Stimulated activated CD8-positive, alpha-beta memory T cell treated with anti-CD3 and anti-CD28 coated beads, Interleukin-12 subunit alpha, Interleukin-12 subunit beta, amount 100 ng/mL, for 4 hours (primary cell): ENCODE results near the gene IFNG.

Experiments
- DNase-seq: peaks from one replicate; pipeline ENCODE4 v3.0.0-alpha.2; 2020; ENCODE audit warnings: low read depth

Gene IFNG

DNA sequence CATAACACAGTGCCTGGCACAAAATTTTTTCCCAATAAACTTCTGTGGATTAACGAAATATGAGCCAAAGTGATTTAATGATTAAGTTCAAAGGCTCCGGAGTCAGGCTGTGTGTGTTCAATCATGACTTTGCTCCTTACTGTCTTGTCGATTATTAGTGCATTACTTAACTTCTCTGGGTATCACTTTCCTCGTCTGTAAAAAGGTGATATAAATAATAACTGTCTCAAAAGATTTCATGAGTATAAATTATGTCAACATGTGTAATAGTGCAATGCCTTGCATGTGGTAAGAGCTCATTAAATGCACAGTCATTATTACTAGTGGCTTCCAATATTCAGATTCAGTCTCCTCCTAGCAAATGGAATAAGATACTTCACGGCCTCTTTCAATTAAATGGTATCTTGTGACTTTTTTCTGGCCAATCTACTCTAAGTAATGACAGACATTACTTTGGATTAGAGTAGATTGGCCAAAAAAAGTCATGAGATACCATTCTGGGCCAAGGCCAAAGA is 6.8 kb upstream of the IFNG start:
- no peak for DNase-seq

- DNase-seq: no peak
Measured at GRCh38 chr12:68163560-68164081, 4.1 kb upstream of the IFNG start.

GRCh38 chr12:68162374-68162773 is 2.8 kb upstream of the IFNG start:
- no peak for DNase-seq

DNA sequence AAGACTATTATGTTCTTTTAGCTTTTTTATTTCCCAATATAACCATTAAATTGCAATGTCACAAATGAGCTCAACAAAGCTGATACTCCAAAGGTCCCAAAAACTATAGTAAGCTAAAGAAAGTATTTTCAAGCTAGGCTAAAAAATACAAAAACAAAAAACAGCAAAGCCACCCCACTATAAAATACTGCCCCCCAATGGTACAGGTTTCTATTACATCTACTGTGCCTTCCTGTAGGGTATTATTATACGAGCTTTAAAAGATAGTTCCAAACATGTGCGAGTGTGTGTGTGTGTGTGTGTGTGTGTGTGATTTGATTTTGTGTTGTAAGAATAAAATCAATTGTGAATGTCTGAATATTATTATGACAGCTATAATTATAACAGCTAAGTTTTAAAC is 1.1 kb downstream of the IFNG start:
- DNase-seq: no peak

DNA sequence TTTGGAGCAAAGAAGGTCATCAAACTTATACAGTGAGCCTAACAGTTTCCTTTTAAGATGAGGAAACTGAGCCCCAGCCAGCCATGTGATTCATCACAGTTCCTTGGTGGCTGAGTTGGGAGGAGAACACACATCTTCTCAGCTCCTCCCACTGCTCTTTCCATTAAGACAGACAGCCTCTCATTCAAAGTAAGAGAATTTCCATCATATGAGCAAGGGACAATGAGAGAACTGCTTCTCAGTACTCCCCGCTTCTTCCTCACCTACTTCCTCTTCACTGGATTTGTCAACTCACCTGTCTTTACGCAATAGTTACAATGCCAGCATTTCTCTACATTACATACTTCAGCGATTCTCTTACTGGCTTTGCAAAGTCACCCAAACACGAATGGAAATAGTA is 2.2 kb downstream of the IFNG start:
- DNase-seq: no peak

GRCh38 chr12:68156636-68157035 is 2.9 kb downstream of the IFNG start:
- DNase-seq: no peak

DNA sequence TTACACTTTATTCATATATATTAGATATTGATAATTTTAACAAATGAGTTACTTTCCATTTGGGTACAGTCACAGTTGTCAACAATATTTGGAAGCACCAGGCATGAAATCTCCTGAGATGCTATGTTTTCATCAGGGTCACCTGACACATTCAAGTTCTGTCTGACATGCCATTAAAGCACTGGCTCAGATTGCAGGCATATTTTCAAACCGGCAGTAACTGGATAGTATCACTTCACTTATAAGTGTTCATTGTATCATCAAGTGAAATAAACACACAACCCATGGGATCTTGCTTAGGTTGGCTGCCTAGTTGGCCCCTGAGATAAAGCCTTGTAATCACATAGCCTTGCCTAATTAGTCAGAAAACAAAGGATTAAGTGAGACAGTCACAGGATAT is 4.8 kb downstream of the IFNG start:
- DNase-seq: no peak

GRCh38 chr12:68148261-68148951 is 11.1 kb downstream of the IFNG start:
- no peak for DNase-seq

- DNase-seq: no peak
Measured at GRCh38 chr12:68140556-68140955, 19.0 kb downstream of the IFNG start.

- no peak for DNase-seq
Measured at GRCh38 chr12:68139941-68140340, 19.6 kb downstream of the IFNG start.

GRCh38 chr12:68139001-68139400 is 20.5 kb downstream of the IFNG start:
- no peak for DNase-seq

DNA sequence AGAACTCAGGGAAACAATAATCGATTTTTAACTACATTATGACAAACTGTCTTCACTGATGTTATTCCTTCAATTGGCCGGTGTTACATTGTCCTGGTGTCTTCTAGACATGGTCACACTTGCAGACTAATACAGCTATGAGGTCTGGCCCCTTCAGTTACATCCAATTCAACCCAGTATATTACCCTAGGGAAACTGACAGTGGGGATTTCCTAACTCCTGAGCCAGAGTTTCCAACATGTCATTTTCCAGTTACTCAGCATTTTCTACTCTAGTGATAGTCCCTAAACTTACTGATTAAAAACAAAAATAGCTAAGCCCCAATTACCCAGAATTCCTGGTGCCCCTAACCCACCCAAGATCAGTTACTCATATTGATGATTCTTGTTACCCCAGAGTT is 21.1 kb downstream of the IFNG start:
- DNase-seq: no peak

DNA sequence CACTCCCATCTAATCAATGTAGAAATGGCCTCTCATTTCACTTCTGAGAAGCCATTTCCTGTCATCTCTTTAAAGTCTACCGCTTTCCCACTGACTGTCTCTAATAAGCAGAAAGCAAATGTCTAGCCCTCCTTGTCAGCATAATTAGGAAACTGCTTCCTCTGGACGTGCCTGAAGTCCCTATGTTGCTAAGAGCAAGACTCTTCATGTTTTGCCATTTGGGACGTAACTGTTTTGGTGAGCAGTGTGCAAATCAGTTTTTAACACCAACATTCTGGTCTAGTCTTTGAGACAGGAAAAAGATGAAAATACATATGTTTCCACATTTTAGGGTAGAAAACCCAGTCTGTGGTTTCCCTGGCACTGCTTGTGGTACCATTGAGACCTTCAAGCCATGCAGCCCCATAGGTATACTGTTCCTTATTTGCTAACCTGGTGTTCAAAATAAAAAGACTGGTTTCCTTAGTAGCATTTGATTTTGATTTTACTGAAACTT is 22.2 kb downstream of the IFNG start:
- DNase-seq: no peak

- DNase-seq: no peak
Measured at GRCh38 chr12:68135520-68135919, 24.0 kb downstream of the IFNG start.

DNA sequence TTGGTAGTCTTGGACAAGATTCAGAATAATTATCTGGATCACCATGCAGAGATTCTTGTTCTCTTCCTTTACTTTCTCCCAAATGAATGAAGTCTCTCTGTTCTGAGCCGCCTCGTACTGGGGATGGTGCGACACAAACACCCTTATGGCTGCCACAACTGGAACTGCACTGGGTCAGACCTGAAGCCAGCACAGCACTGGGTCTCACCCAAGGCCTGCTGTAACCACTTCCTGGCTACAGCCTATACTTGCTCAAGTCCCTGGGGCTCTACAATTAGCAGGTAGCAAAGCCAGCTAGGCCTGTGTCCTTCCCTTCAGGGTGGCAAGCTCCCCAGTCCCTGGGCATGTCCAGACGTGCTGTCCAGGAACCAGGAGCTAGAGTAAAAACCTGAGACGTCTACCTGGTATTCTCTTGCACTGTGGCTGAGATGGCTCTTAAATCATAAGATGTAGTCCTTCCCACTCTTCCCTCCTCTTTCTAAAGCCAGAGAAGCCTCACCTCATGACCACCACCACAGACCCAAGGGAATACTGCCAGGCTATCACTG is 27.6 kb downstream of the IFNG start:
- no peak for DNase-seq

GRCh38 chr12:68129979-68130378 is 29.6 kb downstream of the IFNG start:
- no peak for DNase-seq

GRCh38 chr12:68122236-68122920 is 37.2 kb downstream of the IFNG start:
- DNase-seq: no peak

GRCh38 chr12:68121143-68121542 is 38.4 kb downstream of the IFNG start:
- DNase-seq: no peak

GRCh38 chr12:68119724-68120211 is 39.8 kb downstream of the IFNG start:
- DNase-seq: peak; percentile 36

GRCh38 chr12:68119250-68119649 is 40.3 kb downstream of the IFNG start:
- no peak for DNase-seq

GRCh38 chr12:68118096-68118755 is 41.3 kb downstream of the IFNG start:
- no peak for DNase-seq

DNA sequence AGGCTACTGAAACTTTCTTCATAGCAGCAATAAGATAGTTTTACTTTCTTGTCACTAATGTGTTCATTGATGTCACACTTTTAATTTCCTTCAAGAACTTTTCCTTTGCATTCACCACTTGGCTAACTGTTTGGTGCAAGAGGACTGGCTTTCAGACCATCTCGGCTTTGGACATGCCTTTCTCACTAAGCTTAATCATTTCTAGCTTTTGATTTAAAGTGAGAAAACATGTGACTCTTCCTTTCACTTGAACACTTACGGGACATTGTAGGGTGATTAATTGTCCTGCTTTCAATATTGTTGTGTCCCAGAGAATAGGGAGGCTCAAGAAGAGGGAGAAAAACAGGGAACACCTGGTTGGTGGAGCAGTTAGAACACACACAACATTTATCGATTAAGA is 41.9 kb downstream of the IFNG start:
- no peak for DNase-seq
